Activated CD8-positive, alpha-beta memory T cell treated with anti-CD3 and anti-CD28 coated beads, Interleukin-2, amount 50 U/mL, for 24 hours (primary cell): Measurements from ENCODE around the gene RTRAF.

ENCODE experiments used
- DNase-seq: peaks from one replicate; pipeline ENCODE4 v3.0.0-alpha.2; 2020; ENCODE audit errors: extremely low read depth

RTRAF gene

GRCh38 chr14:52020866-52021717 is 31.7 kb downstream of the RTRAF start:
- DNase-seq, result no peak

GRCh38 chr14:52021957-52022600 is 32.7 kb downstream of the RTRAF start:
- DNase-seq, result no peak

- no peak for DNase-seq
Measured at GRCh38 chr14:52023518-52023917, 34.2 kb downstream of the RTRAF start.

- no peak for DNase-seq
Measured at GRCh38 chr14:52025310-52025709, 36.0 kb downstream of the RTRAF start.

GRCh38 chr14:52026017-52026660 is 36.8 kb downstream of the RTRAF start:
- no peak for DNase-seq

- no peak for DNase-seq
Measured at GRCh38 chr14:52026901-52027300, 37.6 kb downstream of the RTRAF start.

GRCh38 chr14:52029881-52030280 is 40.5 kb downstream of the RTRAF start:
- no peak for DNase-seq

- DNase-seq, result no peak
Measured at GRCh38 chr14:52031781-52032180, 42.4 kb downstream of the RTRAF start.

GRCh38 chr14:52032204-52032801 is 43.0 kb downstream of the RTRAF start:
- DNase-seq, result no peak

- no peak for DNase-seq
Measured at GRCh38 chr14:52033101-52033642, 43.8 kb downstream of the RTRAF start.

GRCh38 chr14:52039124-52039815 is 49.9 kb downstream of the RTRAF start:
- DNase-seq, result no peak

GRCh38 chr14:52040598-52040997 is 51.3 kb downstream of the RTRAF start:
- no peak for DNase-seq

GRCh38 chr14:52042371-52043289 is 53.3 kb downstream of the RTRAF start:
- DNase-seq, result no peak

- no peak for DNase-seq
Measured at GRCh38 chr14:52043690-52044089, 54.3 kb downstream of the RTRAF start.

- DNase-seq, result no peak
Measured at GRCh38 chr14:52044791-52045522, 55.6 kb downstream of the RTRAF start.

GRCh38 chr14:52046376-52046917 is 57.1 kb downstream of the RTRAF start:
- no peak for DNase-seq

GRCh38 chr14:52048116-52048515 is 58.8 kb downstream of the RTRAF start:
- no peak for DNase-seq

GRCh38 chr14:52048641-52049204 is 59.4 kb downstream of the RTRAF start:
- DNase-seq, result no peak

- no peak for DNase-seq
Measured at GRCh38 chr14:52049271-52049670, 59.9 kb downstream of the RTRAF start.
